ENCODE measurements around the gene AGXT2.

AGXT2 gene

DNA sequence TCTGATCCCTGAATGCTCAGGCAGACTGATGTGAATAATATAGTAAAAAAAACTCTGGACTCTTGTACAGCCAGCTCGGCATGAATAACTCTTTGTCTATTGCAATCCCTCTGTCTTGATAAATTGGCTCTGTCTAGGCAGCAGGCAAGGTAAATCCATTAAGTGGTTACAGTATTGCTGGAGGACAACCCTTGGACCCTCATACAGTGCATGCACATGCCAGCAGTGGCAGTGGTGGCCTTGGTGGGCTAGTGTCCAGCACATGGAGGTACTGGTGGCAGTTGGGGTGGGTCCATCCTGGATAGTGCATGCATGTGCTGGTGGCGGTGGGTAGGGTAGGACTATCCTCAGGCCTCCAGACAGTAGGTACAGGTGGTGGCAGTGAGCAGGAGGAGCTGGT lies 79.5 kb downstream of the AGXT2 start:
- no peak for DNase-seq (ENCODE audit: low read depth in 2 of 2)

DNA sequence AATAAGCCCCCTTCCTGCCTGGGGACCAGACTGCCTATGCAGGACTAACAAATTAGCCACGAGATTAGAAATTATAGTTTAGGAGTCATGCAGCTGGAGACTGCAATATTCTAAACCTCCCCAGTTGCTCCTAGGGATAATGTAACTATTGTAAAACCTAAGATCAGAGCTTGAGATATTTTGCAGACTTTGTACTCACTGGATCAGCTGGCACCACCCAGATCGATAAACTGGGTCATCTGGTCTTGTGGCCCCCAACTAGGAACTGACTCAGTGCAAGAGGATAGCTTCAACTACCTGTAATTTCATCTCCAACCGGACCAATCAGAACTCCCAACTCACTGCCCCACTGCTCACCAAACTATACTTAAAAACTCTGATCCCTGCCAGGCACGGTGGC lies 80.2 kb downstream of the AGXT2 start:
- no peak for DNase-seq (ENCODE audit: low read depth in 2 of 2)

DNA sequence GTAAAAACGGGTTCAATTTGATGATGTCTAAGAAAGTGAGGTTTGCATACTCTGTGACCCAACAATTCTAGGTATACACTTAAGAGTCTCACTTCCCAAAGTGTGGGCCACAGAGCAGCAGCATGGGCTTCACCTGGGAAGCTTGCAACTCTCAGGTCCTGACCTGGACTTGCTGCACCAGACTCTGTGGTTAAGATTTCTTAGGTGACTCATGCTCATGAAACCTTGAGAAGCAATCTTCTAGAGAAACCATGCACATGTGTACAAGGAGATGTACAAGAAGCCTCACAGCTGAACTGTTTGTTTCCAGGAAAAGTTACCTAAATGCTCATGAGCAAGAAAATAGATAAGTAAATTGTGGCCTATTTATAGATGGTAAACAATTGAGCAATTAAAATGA lies 88.4 kb downstream of the AGXT2 start:
- no peak for DNase-seq (ENCODE audit: low read depth in 2 of 2)

DNA sequence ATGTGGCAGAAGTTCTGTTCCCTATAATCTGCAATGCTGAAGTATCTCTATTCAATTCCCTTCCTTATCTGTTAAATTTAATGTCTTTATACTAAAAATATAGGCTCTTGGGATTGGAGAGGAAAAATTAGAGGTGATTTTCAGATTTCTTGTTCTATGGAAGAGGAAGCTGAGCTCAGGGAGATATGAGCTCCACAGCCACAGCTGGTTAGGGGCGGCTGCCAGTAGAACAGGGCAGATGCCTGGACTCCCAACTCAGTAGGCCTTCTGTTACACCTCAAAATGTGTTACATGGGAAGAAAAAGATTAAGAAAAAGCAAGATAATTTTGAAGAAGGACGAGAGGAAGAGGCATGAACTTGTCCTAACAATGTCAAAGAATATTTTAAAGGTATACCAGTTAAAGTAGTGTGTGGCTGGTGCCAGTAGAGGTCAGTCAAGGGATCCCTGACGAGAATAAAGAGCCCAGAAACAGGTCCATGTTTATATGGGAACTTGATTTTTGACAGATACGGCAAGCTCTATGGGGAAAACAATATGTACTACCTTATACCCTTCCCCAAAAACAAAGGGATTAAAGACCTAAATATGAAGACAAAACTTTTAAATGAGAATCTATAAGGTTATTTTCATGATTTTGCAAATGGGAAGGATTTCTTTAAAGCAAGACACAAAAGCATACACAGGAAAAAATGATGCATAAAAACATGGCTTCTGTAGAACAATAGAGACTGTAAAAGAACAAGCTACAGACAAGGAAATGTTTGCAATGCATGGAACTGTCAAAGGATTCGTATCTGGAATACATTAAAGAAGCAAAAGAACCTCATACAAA lies 89.7 kb downstream of the AGXT2 start:
- DNase-seq (ENCODE audit: low read depth in 2 of 2), result no peak

DNA sequence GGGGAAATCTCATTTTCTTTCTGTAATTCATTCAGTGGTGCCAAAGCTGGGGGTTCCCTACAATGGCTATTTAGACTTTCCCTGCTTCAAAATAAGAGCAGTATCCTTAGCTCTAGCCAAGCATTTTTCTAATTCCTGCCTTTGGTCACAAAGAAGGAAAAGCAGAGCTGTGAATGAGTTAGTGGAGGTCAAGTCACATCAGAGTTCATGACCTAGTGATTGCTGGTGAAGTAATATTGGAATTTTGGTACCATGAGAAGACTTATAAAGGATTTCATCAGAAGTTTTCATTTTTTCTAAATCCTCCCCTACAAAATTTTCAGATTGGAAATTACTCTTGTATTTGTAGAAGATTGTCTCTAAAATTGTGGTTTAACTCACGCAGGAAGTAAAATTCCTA lies 90.4 kb downstream of the AGXT2 start:
- no peak for DNase-seq (ENCODE audit: low read depth in 2 of 2)
